GM12878 (cell line): ENCODE measurements around the gene GPR26. TPM values are rescaled to one million over a fixed set of nuclear protein-coding genes. Genes with fewer than 3 reads are reported as not detected.

Experiments used
- ATAC-seq: fragments of 200-7000 bp; cut with Tn5 transposase; 3 replicates; pipeline ENCODE4 v1.9.1; 2020; ENCODE audit warnings: mild to moderate bottlenecking, moderate library complexity
- BruUV-seq: library from RNA; stranded (reverse); fragments of 400-500 nt; replicated peaks from 2 replicates; lab custom pipeline; 2021; lab: Mats Ljungman, UMichigan
- CTCF ChIA-PET: fragments of 300-600 bp; sonication (Branson Sonifier 250); formaldehyde crosslinking; extraction: SDS; loops from one replicate; lab custom pipeline; 2021; ENCODE audit warnings: inconsistent platforms; lab: Yijun Ruan, JAX
- POLR2A ChIA-PET: fragments of 350-600 bp; formaldehyde crosslinking; extraction: SDS; loops from one replicate; lab custom pipeline; 2021; ENCODE audit warnings: inconsistent platforms; lab: Charles Lee
- RAD21 ChIA-PET: fragments of 300-600 bp; sonication (Branson Sonifier 250); formaldehyde crosslinking; loops from one replicate; lab custom pipeline; 2023; ENCODE audit warnings: antibody characterized with exemption; ENCODE audit not compliant: unreplicated experiment; lab: Charles Lee
- SMC1A ChIA-PET: fragments of 300-600 bp; sonication (Branson Sonifier 250); formaldehyde crosslinking; loops from one replicate; lab custom pipeline; 2023; ENCODE audit not compliant: unreplicated experiment, uncharacterized antibody; lab: Charles Lee
- DNase-seq: peaks from one replicate; pipeline ENCODE4 v3.0.0-alpha.2; 2011; ENCODE audit warnings: low read depth, low spot score
- FAIRE-seq: peaks from 3 replicates; lab custom pipeline; 2011; peaks lifted over from hg19 to GRCh38; lab: Jason Lieb, UNC
- H2AFZ ChIP-seq: 2 replicates; pipeline ENCODE4 v1.6.0; 2011; ENCODE audit warnings: low read depth, low read length, control low read depth; ENCODE audit not compliant: control insufficient read depth
- H3K27ac ChIP-seq: 2 replicates; pipeline ENCODE4 v1.5.1; 2011; ENCODE audit warnings: control low read depth; ENCODE audit not compliant: control insufficient read depth, insufficient read depth
- H3K27me3 ChIP-seq, 2 experiments: replicated peaks in 1 of 2; 2 replicates each; pipeline versions ENCODE4 v1.6.0 to v1.6.1; 2011; ENCODE audit warnings: low read length in 1 of 2; ENCODE audit not compliant: control insufficient read depth in 2 of 2, insufficient read depth in 2 of 2
- H3K36me3 ChIP-seq, 2 experiments: 2 replicates each; pipeline ENCODE4 v1.5.1; 2011; ENCODE audit warnings: low read length in 1 of 2; ENCODE audit not compliant: control insufficient read depth in 2 of 2, insufficient read depth in 2 of 2
- H3K4me1 ChIP-seq: 2 replicates; pipeline ENCODE4 v1.6.1; 2011; ENCODE audit warnings: mild to moderate bottlenecking, low read length, moderate library complexity, mixed read lengths; ENCODE audit not compliant: control insufficient read depth, insufficient read depth
- H3K4me2 ChIP-seq: 2 replicates; pipeline ENCODE4 v1.6.0; 2011; ENCODE audit warnings: control low read depth; ENCODE audit not compliant: control insufficient read depth, insufficient read depth
- H3K4me3 ChIP-seq: fragments of 200-600 bp; sonication (generic); 2 replicates; pipeline ENCODE4 v1.5.1; 2016
- H3K79me2 ChIP-seq: 2 replicates; pipeline ENCODE4 v1.6.0; 2011; ENCODE audit warnings: low read length; ENCODE audit not compliant: control insufficient read depth, insufficient read depth
- H3K9ac ChIP-seq: 2 replicates; pipeline ENCODE4 v1.8.0; 2011; ENCODE audit warnings: low read length, control low read depth, mixed read lengths; ENCODE audit not compliant: control insufficient read depth, insufficient read depth
- H3K9me3 ChIP-seq: replicated peaks from 3 replicates; pipeline ENCODE4 v1.5.1; 2011; ENCODE audit warnings: mild to moderate bottlenecking, low read length; ENCODE audit not compliant: control insufficient read depth, insufficient read depth
- H4K20me1 ChIP-seq: 2 replicates; pipeline ENCODE4 v1.6.0; 2011; ENCODE audit not compliant: control insufficient read depth, insufficient read depth
- BRCA1 ChIP-seq: IDR thresholded peaks from 2 replicates; pipeline ENCODE4 v1.6.1; 2011; ENCODE audit warnings: low read depth, low read length, improper control_type of control experiment
- ETV6 ChIP-seq, 2 experiments: fragments of 450-650 bp in 1 of 2; IDR thresholded peaks in 1 of 2; conservative IDR thresholded peaks in 1 of 2; 2 replicates each; pipeline ENCODE4 v1.6.1; 2014; ENCODE audit warnings: antibody characterized with exemption in 1 of 2, borderline replicate concordance in 1 of 2, low read depth in 1 of 2, mild to moderate bottlenecking in 1 of 2, moderate library complexity in 1 of 2
- HCFC1 ChIP-seq: fragments of 150-350 bp; IDR thresholded peaks from 2 replicates; pipeline ENCODE4 v1.6.1; 2014; ENCODE audit warnings: low read length
- IKZF1 ChIP-seq: fragments of 450-650 bp; conservative IDR thresholded peaks from 2 replicates; pipeline ENCODE4 v1.6.1; 2017; ENCODE audit warnings: antibody characterized with exemption, mild to moderate bottlenecking
- MTA2 ChIP-seq: fragments of 450-650 bp; IDR thresholded peaks from 2 replicates; pipeline ENCODE4 v1.6.1; 2016; ENCODE audit warnings: low read depth, mild to moderate bottlenecking, moderate library complexity
- NFXL1 ChIP-seq: fragments of 450-650 bp; IDR thresholded peaks from 2 replicates; pipeline ENCODE4 v1.6.1; 2017; ENCODE audit warnings: antibody characterized with exemption, mild to moderate bottlenecking, borderline replicate concordance
- PAX8 ChIP-seq: fragments of 450-650 bp; IDR thresholded peaks from 2 replicates; pipeline ENCODE4 v1.6.1; 2017; ENCODE audit warnings: mild to moderate bottlenecking, moderate library complexity
- RB1 ChIP-seq: fragments of 450-650 bp; formaldehyde crosslinking; IDR thresholded peaks from 2 replicates; pipeline ENCODE4 v1.6.1; 2017; ENCODE audit warnings: mild to moderate bottlenecking, borderline replicate concordance
- SMAD5 ChIP-seq: IDR thresholded peaks from 2 replicates; pipeline ENCODE4 v1.6.1; 2016; ENCODE audit warnings: antibody characterized with exemption, low read depth
- TBL1XR1 ChIP-seq: IDR thresholded peaks from 2 replicates; pipeline ENCODE4 v1.6.1; 2012; ENCODE audit warnings: low read depth, low read length, improper control_type of control experiment
- WGBS: methylation state at CpG from one replicate; pipeline ENCODE4 v1.1.6; 2016; ENCODE audit warnings: low lambda C conversion rate; ENCODE audit not compliant: insufficient replicate concordance, insufficient coverage; ENCODE audit errors: missing lambda C conversion rate; 5-methylcytosine and 5-hydroxymethylcytosine counted together
- in situ Hi-C: fragments of 300-500 bp; cut with MboI; formaldehyde crosslinking; loops from 9 replicates; pipeline ENCODE4 v1.14.3; 2018; ENCODE audit warnings: mixed read lengths
- intact Hi-C: fragments of 100-400 bp; cut with micrococcal nuclease; formaldehyde crosslinking; loops from one replicate; pipeline ENCODE4 v1.14.2; 2022; ENCODE audit not compliant: unreplicated experiment
- polyA plus RNA-seq, 11 experiments: library from polyadenylated mRNA; depleted of rRNA in 4 of 11; unstranded in 6 of 11; stranded (reverse) in 5 of 11; fragments of >200 nt; fragmentation: Nextera tagmentation in 4 of 11; fragmentation: Illumina TruSeq in 1 of 11; extraction: Ambion mirVana in 4 of 11; extraction: Trizol in 1 of 11; gene quantifications; 1 replicate in 1 of 11; 2 replicates in 10 of 11; pipeline versions ENCODE4 v1.2.1 to v1.2.3, GENCODE V29; 2011 to 2016; ENCODE audit warnings: inconsistent platforms in 2 of 11, missing spikeins in 2 of 11, low read depth in 1 of 11
- total RNA-seq, 4 experiments: library from RNA; depleted of rRNA in 3 of 4; stranded (reverse); fragments of >200 nt in 3 of 4; fragmentation: Illumina TruSeq in 1 of 4; extraction: Trizol in 1 of 4; gene quantifications; 2 replicates each; pipeline versions ENCODE4 v1.2.1 to v1.2.3, GENCODE V29; 2013 to 2021
- TF ChIP-seq, protein P1 (sequence below): fragments of 450-650 bp; IDR thresholded peaks from 2 replicates; pipeline ENCODE4 v1.6.1; 2017; ENCODE audit warnings: mild to moderate bottlenecking, moderate library complexity
- TF ChIP-seq, protein P2 (sequence below): fragments of 450-650 bp; IDR thresholded peaks from 2 replicates; pipeline ENCODE4 v1.6.1; 2018; ENCODE audit warnings: borderline replicate concordance, mild to moderate bottlenecking; ENCODE audit not compliant: partially characterized antibody

GPR26 gene
- total and polyA plus RNA-seq, 10 of the 15 experiments (the other 5 are each of a cell fraction or from before 2014, with no cell fraction given), result 0.01 to 0.03 TPM; not detected in 8

DNA sequence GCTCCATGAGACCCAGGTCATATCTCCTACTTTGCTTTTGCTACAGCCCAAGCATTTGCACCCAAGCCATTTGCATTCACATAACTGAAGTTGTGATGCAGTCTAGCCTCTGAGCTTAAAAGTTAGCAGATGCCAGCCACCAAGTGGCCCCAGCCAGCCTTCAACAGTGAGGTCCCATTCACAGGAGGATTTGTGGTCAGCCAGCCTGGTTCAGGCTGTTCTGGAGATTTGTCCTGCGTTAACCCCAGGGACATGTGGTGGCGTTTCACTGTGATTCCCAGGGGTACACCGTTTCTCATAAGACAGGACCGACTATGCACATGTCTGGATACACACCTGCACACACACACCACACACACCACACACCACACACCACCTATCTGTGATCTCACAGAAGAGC lies 51.2 kb downstream of the GPR26 start:
- TF ChIP-seq HCFC1, result no peak
- TF ChIP-seq PAX8, result no peak
- TF ChIP-seq RB1, result no peak
- TF ChIP-seq, protein P1, sequence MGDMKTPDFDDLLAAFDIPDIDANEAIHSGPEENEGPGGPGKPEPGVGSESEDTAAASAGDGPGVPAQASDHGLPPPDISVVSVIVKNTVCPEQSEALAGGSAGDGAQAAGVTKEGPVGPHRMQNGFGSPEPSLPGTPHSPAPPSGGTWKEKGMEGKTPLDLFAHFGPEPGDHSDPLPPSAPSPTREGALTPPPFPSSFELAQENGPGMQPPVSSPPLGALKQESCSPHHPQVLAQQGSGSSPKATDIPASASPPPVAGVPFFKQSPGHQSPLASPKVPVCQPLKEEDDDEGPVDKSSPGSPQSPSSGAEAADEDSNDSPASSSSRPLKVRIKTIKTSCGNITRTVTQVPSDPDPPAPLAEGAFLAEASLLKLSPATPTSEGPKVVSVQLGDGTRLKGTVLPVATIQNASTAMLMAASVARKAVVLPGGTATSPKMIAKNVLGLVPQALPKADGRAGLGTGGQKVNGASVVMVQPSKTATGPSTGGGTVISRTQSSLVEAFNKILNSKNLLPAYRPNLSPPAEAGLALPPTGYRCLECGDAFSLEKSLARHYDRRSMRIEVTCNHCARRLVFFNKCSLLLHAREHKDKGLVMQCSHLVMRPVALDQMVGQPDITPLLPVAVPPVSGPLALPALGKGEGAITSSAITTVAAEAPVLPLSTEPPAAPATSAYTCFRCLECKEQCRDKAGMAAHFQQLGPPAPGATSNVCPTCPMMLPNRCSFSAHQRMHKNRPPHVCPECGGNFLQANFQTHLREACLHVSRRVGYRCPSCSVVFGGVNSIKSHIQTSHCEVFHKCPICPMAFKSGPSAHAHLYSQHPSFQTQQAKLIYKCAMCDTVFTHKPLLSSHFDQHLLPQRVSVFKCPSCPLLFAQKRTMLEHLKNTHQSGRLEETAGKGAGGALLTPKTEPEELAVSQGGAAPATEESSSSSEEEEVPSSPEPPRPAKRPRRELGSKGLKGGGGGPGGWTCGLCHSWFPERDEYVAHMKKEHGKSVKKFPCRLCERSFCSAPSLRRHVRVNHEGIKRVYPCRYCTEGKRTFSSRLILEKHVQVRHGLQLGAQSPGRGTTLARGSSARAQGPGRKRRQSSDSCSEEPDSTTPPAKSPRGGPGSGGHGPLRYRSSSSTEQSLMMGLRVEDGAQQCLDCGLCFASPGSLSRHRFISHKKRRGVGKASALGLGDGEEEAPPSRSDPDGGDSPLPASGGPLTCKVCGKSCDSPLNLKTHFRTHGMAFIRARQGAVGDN, result no peak
- TF ChIP-seq TBL1XR1, result no peak
- no peak for TF ChIP-seq NFXL1
- no peak for TF ChIP-seq SMAD5
- no peak for TF ChIP-seq MTA2
- TF ChIP-seq ETV6 (conservative IDR thresholded peaks at IDR 0.05 in 1 of 2, IDR thresholded peaks at IDR 0.05 in 1 of 2; ENCODE audit: borderline replicate concordance in 1 of 2, low read depth in 1 of 2), result no peak
- TF ChIP-seq, protein P2, sequence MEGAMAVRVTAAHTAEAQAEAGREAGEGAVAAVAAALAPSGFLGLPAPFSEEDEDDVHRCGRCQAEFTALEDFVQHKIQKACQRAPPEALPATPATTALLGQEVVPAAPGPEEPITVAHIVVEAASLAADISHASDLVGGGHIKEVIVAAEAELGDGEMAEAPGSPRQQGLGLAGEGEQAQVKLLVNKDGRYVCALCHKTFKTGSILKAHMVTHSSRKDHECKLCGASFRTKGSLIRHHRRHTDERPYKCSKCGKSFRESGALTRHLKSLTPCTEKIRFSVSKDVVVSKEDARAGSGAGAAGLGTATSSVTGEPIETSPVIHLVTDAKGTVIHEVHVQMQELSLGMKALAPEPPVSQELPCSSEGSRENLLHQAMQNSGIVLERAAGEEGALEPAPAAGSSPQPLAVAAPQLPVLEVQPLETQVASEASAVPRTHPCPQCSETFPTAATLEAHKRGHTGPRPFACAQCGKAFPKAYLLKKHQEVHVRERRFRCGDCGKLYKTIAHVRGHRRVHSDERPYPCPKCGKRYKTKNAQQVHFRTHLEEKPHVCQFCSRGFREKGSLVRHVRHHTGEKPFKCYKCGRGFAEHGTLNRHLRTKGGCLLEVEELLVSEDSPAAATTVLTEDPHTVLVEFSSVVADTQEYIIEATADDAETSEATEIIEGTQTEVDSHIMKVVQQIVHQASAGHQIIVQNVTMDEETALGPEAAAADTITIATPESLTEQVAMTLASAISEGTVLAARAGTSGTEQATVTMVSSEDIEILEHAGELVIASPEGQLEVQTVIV, result no peak
- TF ChIP-seq BRCA1, result no peak
- no peak for TF ChIP-seq IKZF1
- ATAC-seq, result no peak
- ChIA-PET CTCF (interaction anchor here (1.5 kb wide), 1 partner anchor 17 kb away, joined by 4 read pairs; no protein-coding TSS in a partner anchor), SMC1A (no interaction called here), RAD21 (no interaction called here), POLR2A (no interaction called here)
- Histone ChIP-seq H3K9ac (no peak overlapping the region), H3K4me2 (no peak overlapping the region), H3K36me3 (no peaks in the 10 kb centered on the region), H2AFZ (no peak overlapping the region), H4K20me1 (no peaks in the 10 kb centered on the region), H3K4me1 (no peaks in the 10 kb centered on the region), H3K9me3 (no peaks in the 10 kb centered on the region), H3K27ac (no peak overlapping the region), H3K4me3 (no peak overlapping the region), H3K79me2 (no peaks in the 10 kb centered on the region), H3K27me3 (no peaks in the 10 kb centered on the region)
- no peak for FAIRE-seq
- in situ Hi-C loops, result no loop called here
- intact Hi-C loops, result no loop called here
- WGBS, result 7% methylated on average over 4 of the region's 4 CpGs
- BruUV-seq, result no TSS peak
- no peak for DNase-seq
